HEK293T (cell line): ENCODE data around the gene ZSCAN22.

ENCODE experiments used
- CTCF ChIA-PET: fragments of 350-600 bp; formaldehyde crosslinking; extraction: SDS; loops from one replicate; lab custom pipeline; 2021; ENCODE audit warnings: antibody characterized with exemption, inconsistent platforms; lab: Yijun Ruan, JAX
- POLR2A ChIA-PET: fragments of 350-600 bp; formaldehyde crosslinking; extraction: SDS; loops from one replicate; lab custom pipeline; 2020; ENCODE audit warnings: antibody characterized with exemption, inconsistent platforms; lab: Yijun Ruan, JAX
- DNase-seq: peaks from one replicate; pipeline ENCODE4 v3.0.0; 2012; ENCODE audit warnings: mixed read lengths; ENCODE audit errors: extremely low spot score
- ARNT ChIP-seq: fragments of 450-650 bp; IDR thresholded peaks from 2 replicates; pipeline ENCODE4 v1.6.1; 2017; ENCODE audit warnings: mild to moderate bottlenecking
- BHLHE40 ChIP-seq: fragments of 450-650 bp; IDR thresholded peaks from 2 replicates; pipeline ENCODE4 v1.6.1; 2016; ENCODE audit warnings: mild to moderate bottlenecking, moderate library complexity, borderline replicate concordance
- CTBP1 ChIP-seq: fragments of 450-650 bp; IDR thresholded peaks from 2 replicates; pipeline ENCODE4 v1.6.1; 2016; ENCODE audit warnings: borderline replicate concordance
- ELF4 ChIP-seq: fragments of 450-650 bp; IDR thresholded peaks from 2 replicates; pipeline ENCODE4 v1.6.1; 2017; ENCODE audit warnings: antibody characterized with exemption
- FOXA1 ChIP-seq: fragments of 450-650 bp; IDR thresholded peaks from 2 replicates; pipeline ENCODE4 v1.6.1; 2016; ENCODE audit warnings: mild to moderate bottlenecking
- FOXK2 ChIP-seq: fragments of 450-650 bp; IDR thresholded peaks from 2 replicates; pipeline ENCODE4 v1.6.1; 2016; ENCODE audit warnings: mild to moderate bottlenecking
- FOXM1 ChIP-seq: fragments of 450-650 bp; IDR thresholded peaks from 2 replicates; pipeline ENCODE4 v1.6.1; 2017; ENCODE audit warnings: mild to moderate bottlenecking, borderline replicate concordance
- HDGF ChIP-seq: fragments of 450-650 bp; IDR thresholded peaks from 2 replicates; pipeline ENCODE4 v1.6.1; 2017; ENCODE audit warnings: antibody characterized with exemption, borderline replicate concordance
- L3MBTL2 ChIP-seq: fragments of 450-650 bp; conservative IDR thresholded peaks from 2 replicates; pipeline ENCODE4 v1.6.1; 2016; ENCODE audit warnings: mild to moderate bottlenecking
- LEF1 ChIP-seq: fragments of 450-650 bp; IDR thresholded peaks from 2 replicates; pipeline ENCODE4 v1.6.1; 2017; ENCODE audit warnings: mild to moderate bottlenecking, borderline replicate concordance
- NFRKB ChIP-seq: fragments of 450-650 bp; IDR thresholded peaks from 2 replicates; pipeline ENCODE4 v1.6.1; 2016; ENCODE audit warnings: mild to moderate bottlenecking, moderate library complexity
- SP1 ChIP-seq: fragments of 450-650 bp; IDR thresholded peaks from 2 replicates; pipeline ENCODE4 v1.6.1; 2017
- SUZ12 ChIP-seq: fragments of 450-650 bp; IDR thresholded peaks from 2 replicates; pipeline ENCODE4 v1.6.1; 2016; ENCODE audit warnings: mild to moderate bottlenecking
- TARDBP ChIP-seq: fragments of 450-650 bp; IDR thresholded peaks from 2 replicates; pipeline ENCODE4 v1.6.1; 2016
- ZNF384 ChIP-seq: fragments of 450-650 bp; IDR thresholded peaks from 2 replicates; pipeline ENCODE4 v1.6.1; 2016
- TF ChIP-seq, protein P1 (sequence below): fragments of 450-650 bp; IDR thresholded peaks from 2 replicates; pipeline ENCODE4 v1.6.1; 2016

Gene ZSCAN22

GRCh38 chr19:58350001-58350861 lies 23.4 kb downstream of the ZSCAN22 start:
- ChIA-PET POLR2A (no interaction called here), CTCF (no interaction called here)
- TF ChIP-seq NFRKB (no peak), HDGF (no peak), CTBP1 (no peak), SUZ12 (no peak), BHLHE40 (no peak), FOXK2 (no peak), ARNT (no peak), ELF4 (no peak), LEF1 (no peak), SP1 (no peak), FOXA1 (no peak), L3MBTL2 (no peak), ZNF384 (no peak), TARDBP (no peak), FOXM1 (no peak)
- TF ChIP-seq, protein P1, sequence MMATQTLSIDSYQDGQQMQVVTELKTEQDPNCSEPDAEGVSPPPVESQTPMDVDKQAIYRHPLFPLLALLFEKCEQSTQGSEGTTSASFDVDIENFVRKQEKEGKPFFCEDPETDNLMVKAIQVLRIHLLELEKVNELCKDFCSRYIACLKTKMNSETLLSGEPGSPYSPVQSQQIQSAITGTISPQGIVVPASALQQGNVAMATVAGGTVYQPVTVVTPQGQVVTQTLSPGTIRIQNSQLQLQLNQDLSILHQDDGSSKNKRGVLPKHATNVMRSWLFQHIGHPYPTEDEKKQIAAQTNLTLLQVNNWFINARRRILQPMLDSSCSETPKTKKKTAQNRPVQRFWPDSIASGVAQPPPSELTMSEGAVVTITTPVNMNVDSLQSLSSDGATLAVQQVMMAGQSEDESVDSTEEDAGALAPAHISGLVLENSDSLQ = no peak
- no peak for DNase-seq

GRCh38 chr19:58350871-58351557 lies 24.2 kb downstream of the ZSCAN22 start:
- CTCF ChIA-PET = no interaction called here
- DNase-seq = no peak
- TF ChIP-seq, protein P1 = no peak
- TF ChIP-seq FOXA1 (no peak), TARDBP (no peak), ARNT (no peak), NFRKB (no peak), BHLHE40 (no peak)
- POLR2A ChIA-PET = interaction anchor here (2.0 kb wide), 1 partner anchor 11 kb away, joined by 14 read pairs; the partner anchor contains the start of gene ZNF497

GRCh38 chr19:58351558-58351878 lies 24.7 kb downstream of the ZSCAN22 start:
- no peak for TF ChIP-seq FOXK2
- CTCF ChIA-PET = no interaction called here
- no peak for DNase-seq
- POLR2A ChIA-PET = interaction anchor here (2.0 kb wide), 1 partner anchor 11 kb away, joined by 14 read pairs; the partner anchor contains the start of gene ZNF497

DNA sequence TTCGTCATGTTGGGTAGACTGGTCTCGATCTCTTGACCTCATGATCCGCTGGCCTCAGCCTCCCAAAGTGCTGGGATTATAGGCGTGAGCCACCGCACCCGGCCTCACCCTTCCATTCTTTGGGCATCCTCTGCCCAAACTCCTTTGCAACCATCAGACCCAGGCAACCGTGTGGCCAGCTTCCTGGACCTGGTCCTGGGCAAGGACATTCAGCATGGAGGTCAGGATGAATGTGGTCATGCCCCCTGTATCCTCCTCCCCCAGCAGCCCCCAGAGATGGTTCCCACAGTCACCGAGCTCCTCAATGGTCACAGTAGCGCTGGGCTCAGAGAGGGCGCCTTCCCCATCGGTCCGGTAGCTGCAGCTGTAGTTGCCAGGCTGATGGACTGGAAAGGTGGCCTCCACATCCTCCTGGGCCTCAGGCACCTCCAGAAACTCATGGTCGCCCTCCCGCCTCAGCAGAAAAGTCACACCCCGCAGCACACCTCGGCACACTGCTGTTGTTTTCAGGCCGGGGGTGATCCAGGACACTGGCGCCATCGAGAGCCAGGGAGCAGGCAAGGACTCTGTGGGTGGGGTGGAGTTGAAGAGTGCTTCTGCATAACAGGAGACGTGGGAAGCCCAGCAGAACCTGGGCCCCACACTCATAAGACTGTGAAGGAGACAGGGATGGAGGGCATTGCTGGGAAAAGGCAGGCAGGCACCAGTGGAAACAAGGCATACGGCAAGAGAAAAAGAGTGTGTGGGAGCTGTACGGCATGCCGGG lies 25.4 kb downstream of the ZSCAN22 start:
- ChIA-PET CTCF (no interaction called here), POLR2A (interaction anchor here (2.0 kb wide), 1 partner anchor 10 kb away, joined by 14 read pairs; the partner anchor contains the start of gene ZNF497)
- no peak for TF ChIP-seq FOXK2
- TF ChIP-seq FOXA1 = no peak
- TF ChIP-seq SP1 = no peak
- TF ChIP-seq TARDBP = no peak
- TF ChIP-seq SUZ12 = no peak
- no peak for TF ChIP-seq ARNT
- TF ChIP-seq BHLHE40 = no peak
- TF ChIP-seq ZNF384 = no peak
- DNase-seq = no peak

- TF ChIP-seq HDGF (no peak), LEF1 (no peak), L3MBTL2 (no peak), CTBP1 (no peak), FOXA1 (no peak), ARNT (no peak), SUZ12 (no peak), SP1 (no peak), FOXM1 (no peak), FOXK2 (no peak)
- TF ChIP-seq, protein P1 = no peak
- DNase-seq = no peak
- ChIA-PET POLR2A (interaction anchor here (2.0 kb wide), 1 partner anchor 9 kb away, joined by 14 read pairs; the partner anchor contains the start of gene ZNF497), CTCF (no interaction called here)
These were observed 26.2 kb downstream of the ZSCAN22 start, which contains the start of gene A1BG for GRCh38 chr19:58352760-58353671. TSS of gene A1BG (minus strand) at chr19:58353492. CDS start at chr19:58353437, 55 bp downstream.
